NCI-H2196 (cell line): Measurements from ENCODE around the gene NDUFS1.
"Not testable (repeated sequence)": the region's sequence is repeated elsewhere in the genome, so short reads cannot be mapped to it uniquely, and the experiment has no call there.

Source experiments
- DNase-seq: peaks from one replicate; lab custom pipeline; 2025; ENCODE audit not compliant: unreplicated experiment; lab: John Stamatoyannopoulos, UW

The NDUFS1 gene

DNA sequence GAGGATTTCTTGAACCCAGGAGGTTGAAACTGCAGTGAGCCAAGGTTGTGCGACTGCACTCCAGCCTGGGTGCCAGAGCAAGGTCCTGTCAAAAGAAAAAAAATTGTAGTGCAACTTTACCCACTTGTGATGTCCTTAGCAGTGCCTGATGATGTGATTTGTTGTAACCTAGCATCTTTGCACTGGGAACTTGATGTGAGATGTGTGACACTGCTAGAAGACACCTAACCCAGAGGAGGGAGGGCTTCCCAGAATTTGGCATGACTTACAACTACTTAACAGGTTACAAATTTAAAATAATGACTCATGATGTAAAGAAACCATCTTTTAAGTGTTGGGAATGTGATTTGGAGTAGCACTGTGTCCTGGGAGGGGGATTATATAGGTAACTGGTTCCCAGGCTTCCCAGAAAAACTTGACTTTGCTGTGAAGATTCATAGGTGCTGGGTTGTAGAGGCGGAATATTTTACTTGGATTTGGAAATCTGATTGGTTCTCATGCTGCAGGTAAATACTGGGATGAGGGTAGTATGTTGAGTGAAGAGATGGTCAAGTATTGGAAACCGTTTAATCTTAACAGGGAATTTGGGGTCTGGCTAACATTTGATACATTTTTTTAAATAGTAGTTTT is 4.1 kb upstream of the NDUFS1 start:
- DNase-seq, result no peak

DNA sequence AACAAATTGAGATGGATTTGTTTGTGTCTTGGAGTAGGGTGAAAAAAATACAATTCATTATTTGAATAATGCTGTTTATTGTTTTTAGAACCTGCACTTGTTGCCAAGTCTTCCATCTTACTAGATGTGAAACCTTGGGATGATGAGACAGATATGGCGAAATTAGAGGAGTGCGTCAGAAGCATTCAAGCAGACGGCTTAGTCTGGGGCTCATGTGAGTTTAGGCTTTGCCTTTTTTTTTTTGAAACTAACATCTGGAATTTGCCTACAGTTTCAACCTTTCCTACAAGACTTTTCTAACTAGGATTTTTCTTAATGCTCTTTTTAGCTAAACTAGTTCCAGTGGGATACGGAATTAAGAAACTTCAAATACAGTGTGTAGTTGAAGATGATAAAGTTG is 3.2 kb upstream of the NDUFS1 start:
- DNase-seq, result not testable (repeated sequence)

- no peak for DNase-seq
Measured at GRCh38 chr2:206160807-206161179, 1.5 kb upstream of the NDUFS1 start.

- no peak for DNase-seq
Measured at GRCh38 chr2:206160125-206160806, 1.0 kb upstream of the NDUFS1 start.

- peak; percentile 18 for DNase-seq
Measured at GRCh38 chr2:206158563-206159345, 490 bp downstream of the NDUFS1 start.

- not testable (repeated sequence) for DNase-seq
Measured at GRCh38 chr2:206157014-206157413, 2.2 kb downstream of the NDUFS1 start.

GRCh38 chr2:206154197-206154596 is 5.0 kb downstream of the NDUFS1 start:
- peak; percentile 9 for DNase-seq

GRCh38 chr2:206150631-206151030 is 8.6 kb downstream of the NDUFS1 start:
- DNase-seq, result no peak

DNA sequence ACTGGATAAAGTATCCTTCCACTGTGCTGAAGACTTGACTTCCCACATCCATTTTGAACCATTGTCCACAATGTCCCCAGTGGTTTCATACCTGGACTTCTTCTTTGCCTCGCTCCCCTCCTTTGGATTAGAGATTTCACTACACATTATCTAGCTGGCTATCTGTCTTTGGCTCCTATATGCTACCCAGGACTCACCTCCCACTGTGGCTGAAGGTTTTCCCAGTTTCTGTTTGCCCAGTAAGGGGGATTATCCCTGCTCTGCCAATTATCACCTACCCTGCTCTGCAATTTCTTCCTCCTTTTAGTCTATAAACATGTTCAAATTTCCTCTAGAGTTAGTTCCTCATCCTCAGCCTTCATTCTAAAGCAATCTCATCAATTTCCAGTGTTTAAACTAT is 9.1 kb downstream of the NDUFS1 start:
- no peak for DNase-seq

DNA sequence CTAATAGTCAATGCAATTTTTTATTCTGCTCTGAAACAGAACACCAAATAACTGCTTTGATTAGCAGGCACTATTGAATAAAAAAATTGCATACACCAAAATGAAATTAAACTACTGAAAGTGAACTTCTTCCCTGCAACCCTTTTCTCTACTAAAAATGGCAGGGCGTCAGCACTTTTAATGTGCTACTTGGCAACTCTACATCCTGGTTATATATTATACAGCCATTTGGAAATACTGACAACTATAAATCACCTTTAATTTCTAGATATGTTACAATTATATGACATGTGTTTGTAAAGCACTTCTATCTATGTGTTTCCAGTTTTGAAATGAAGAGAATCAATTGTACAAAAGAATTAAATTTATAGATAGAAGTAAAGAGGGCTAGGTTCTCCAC is 9.9 kb downstream of the NDUFS1 start:
- DNase-seq, result no peak

GRCh38 chr2:206145665-206146064 is 13.6 kb downstream of the NDUFS1 start:
- no peak for DNase-seq

DNA sequence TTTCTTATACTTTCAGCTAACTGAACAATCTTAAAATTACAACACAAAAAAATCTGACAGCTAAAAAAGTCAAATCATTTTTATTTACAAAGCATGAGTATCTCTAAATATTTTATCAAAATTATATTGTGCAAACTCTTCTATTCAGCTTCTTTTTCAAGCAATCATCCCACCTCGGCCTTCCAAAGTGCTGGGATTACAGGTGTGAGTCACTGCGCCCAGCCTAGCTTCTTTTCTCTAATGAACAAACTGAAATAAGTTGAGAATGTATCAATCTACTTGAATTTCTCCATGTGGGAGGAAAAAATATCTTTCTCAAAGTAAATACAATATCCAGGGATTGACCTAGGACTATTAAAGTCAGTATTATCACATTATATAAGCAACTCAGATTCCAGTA is 14.9 kb downstream of the NDUFS1 start:
- DNase-seq, result no peak

DNA sequence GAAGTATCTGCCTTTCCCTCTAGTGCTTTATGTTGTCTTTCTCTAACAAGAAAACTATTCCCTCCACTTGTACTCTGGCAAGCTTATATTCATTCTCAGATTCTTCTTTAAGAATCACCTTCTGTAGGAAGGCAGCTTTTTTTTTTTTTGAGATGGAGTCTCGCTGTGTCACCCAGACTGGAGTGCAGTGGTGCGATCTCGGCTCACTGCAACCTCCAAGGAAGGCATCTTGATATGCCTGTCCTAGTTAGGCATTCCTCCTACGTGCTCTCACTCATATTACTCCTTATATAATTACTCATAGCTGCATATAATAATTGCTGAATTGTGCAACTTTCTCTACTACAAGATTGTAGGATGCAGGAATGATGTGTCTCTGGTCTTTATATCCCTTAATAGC is 15.8 kb downstream of the NDUFS1 start:
- no peak for DNase-seq

GRCh38 chr2:206127656-206128055 is 31.6 kb downstream of the NDUFS1 start:
- DNase-seq, result peak; percentile 7

- DNase-seq, result no peak
Measured at GRCh38 chr2:206125901-206126300, 33.3 kb downstream of the NDUFS1 start.

DNA sequence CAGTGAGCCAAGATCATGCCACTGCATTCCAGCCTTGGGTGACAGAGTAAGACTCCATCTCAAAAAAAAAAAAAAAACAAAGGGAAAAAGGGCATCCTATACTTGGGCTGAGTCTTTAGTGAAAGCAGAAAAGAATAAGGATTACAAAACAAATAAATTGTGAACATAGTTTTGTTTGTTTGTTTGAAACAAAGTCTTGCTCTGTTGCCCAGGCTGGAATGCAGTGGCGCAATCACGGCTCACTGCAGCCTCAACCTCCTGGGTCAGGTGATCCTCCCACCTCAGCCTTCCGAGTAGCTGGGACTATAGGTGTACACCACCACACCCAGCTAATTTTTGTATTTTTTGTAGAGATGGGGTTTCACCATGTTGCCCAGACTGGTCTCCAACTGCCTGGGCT is 36.7 kb downstream of the NDUFS1 start:
- DNase-seq, result not testable (repeated sequence)

DNA sequence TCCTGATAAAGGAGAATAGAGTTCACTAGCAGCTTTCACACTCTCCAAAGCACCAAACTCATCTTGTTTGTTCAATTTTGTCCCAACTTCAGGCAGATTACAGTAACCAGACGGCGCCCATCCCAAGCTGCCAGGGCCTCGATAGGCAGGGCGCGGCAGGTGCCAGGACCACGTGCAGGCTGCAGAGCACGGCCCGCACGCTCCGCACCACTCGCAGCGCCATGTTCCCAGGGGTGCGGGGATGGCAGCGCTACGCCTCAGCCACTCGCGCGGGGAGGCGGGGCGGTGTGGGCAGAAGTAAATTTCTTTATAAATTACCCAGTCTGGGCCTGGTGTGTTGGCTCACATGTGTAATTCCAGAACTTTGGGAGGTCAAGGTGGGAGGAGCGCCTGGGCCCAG is 43.0 kb downstream of the NDUFS1 start:
- DNase-seq, result no peak

DNA sequence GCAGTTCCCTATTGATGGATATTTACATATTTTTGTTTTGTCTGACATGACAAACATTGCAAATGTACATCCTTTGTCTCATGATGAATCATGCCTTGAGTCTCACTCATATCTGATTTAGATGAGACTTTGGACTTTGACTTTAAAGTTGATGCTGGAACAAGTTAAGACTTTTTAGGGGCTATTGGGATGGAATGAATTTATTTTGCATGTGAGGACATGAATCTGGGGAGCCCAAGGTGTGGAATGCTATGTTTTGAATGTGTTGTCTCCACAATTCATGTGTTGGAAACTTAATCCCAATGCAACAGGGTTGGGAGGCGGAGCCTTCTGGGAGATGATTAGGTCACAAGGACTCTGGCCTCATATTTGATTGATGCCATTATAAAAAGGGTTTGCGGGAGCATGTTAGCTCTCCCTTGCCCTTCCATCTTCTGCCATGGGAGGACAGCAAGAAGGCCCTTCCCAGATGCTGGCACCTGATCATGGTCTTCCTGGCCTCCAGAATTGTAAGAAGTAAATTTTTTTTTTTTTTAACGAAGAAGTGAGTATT is 44.1 kb downstream of the NDUFS1 start:
- DNase-seq, result no peak

DNA sequence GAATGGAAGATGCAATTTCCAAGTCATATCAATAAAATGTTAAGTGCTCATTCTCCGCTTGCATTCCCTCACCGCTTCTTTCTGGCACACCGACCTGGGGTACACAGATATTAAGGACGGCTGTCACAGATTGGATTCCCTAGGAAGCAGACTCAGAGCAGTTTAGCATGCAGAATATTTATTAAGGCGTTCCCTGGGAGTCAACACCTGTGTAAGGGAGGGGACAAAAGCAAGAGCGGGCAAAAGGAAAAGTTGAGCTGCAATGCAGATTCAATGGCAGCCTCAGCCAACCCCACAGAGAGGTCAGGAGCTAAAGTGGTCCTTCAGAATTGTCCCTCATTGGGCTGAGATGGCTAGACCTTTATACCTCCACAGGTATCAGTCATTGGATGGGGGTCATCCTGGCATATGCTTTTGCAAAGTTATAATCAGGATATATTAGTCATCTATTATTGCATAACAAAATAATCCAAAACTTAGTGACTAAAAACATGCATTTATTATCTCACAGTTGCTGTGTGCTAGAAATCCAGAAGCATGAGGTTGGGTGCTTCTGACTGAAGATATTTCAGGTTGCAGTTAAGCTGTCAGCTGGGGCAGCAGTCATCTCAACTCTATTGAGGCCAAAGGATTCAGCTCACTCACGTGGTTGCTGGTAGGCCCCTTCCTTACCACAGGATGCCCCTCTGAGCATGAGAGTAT is 46.2 kb downstream of the NDUFS1 start:
- no peak for DNase-seq

DNA sequence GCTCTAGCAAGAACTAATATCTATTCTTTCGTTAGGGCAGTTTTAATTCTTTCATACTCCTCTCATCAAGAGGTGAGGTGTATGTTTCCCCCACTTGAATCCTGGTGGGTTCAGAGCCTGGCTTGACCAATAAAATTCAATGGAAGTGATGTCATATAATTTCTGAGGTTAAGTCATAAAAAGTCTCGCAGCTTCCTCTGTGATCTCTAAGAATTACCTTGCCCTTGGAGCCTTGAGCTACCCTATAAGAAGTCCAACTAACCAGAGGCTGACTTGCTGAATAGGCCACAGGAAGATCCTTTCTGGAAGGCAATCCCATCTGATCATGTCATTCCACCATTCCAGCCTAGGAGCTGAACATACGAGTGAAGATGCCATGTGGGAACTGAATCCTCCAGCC is 47.1 kb downstream of the NDUFS1 start:
- no peak for DNase-seq

DNA sequence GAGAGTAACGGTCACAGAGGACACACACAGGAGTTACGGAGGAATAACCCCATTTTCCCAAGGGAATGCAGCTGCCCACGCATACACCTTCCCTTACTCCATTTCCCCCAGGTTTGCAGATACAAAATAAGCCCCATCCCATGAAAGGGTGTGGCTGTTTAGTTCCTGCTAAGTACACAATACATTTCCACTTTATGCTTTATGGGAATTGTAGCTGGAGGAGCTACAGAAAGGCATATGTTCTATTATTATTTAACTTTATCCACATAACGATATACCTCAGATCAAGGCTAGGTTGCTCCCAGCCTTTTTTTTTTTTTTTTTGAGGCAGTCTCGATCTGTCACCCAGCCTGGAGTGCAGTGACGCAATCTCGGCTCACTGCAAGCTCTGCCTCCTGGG is 50.5 kb downstream of the NDUFS1 start:
- DNase-seq, result no peak
